Measurements from ENCODE around the gene STIM2. TPM values are rescaled to one million over a fixed set of nuclear protein-coding genes. Genes with fewer than 3 reads are reported as not detected.
A peak's percentile ranks its signal among the peaks of the same experiment; 100 is the strongest.
"Not testable (repeated sequence)": the region's sequence is repeated elsewhere in the genome, so short reads cannot be mapped to it uniquely, and the experiment has no call there.

The STIM2 gene
- total RNA-seq, 1 experiment from 2014 or later: 37.8 TPM

- DNase-seq (ENCODE audit: low read depth): no peak
These were observed 7.5 kb downstream of the STIM2 start for GRCh38 chr4:26867914-26868684.

- no peak for DNase-seq (ENCODE audit: low read depth)
These were observed 10.1 kb downstream of the STIM2 start for GRCh38 chr4:26870576-26871262.

- no peak for DNase-seq (ENCODE audit: low read depth)
These were observed 11.0 kb downstream of the STIM2 start for GRCh38 chr4:26871611-26872010.

GRCh38 chr4:26873391-26874026, 12.9 kb downstream of the STIM2 start:
- no peak for DNase-seq (ENCODE audit: low read depth)

- no peak for DNase-seq (ENCODE audit: low read depth)
These were observed 13.5 kb downstream of the STIM2 start for GRCh38 chr4:26874110-26874509.

GRCh38 chr4:26877406-26877805, 16.8 kb downstream of the STIM2 start:
- DNase-seq (ENCODE audit: low read depth): no peak

- DNase-seq (ENCODE audit: low read depth): no peak
These were observed 17.3 kb downstream of the STIM2 start for GRCh38 chr4:26877961-26878360.

GRCh38 chr4:26878794-26879391, 18.3 kb downstream of the STIM2 start:
- DNase-seq (ENCODE audit: low read depth): no peak

GRCh38 chr4:26879805-26880204, 19.2 kb downstream of the STIM2 start:
- DNase-seq (ENCODE audit: low read depth): no peak

GRCh38 chr4:26884026-26884425, 23.4 kb downstream of the STIM2 start:
- no peak for DNase-seq (ENCODE audit: low read depth)

- no peak for DNase-seq (ENCODE audit: low read depth)
These were observed 23.9 kb downstream of the STIM2 start for GRCh38 chr4:26884486-26884988.

GRCh38 chr4:26885912-26886274, 25.3 kb downstream of the STIM2 start:
- DNase-seq (ENCODE audit: low read depth): peak; percentile 34

GRCh38 chr4:26887143-26887542, 26.5 kb downstream of the STIM2 start:
- no peak for DNase-seq (ENCODE audit: low read depth)

- DNase-seq (ENCODE audit: low read depth): no peak
These were observed 27.2 kb downstream of the STIM2 start for GRCh38 chr4:26887809-26888208.

- no peak for DNase-seq (ENCODE audit: low read depth)
These were observed 28.7 kb downstream of the STIM2 start for GRCh38 chr4:26889356-26889755.

- no peak for DNase-seq (ENCODE audit: low read depth)
These were observed 30.4 kb downstream of the STIM2 start for GRCh38 chr4:26891054-26891453.

GRCh38 chr4:26891867-26892266, 31.2 kb downstream of the STIM2 start:
- DNase-seq (ENCODE audit: low read depth): no peak

GRCh38 chr4:26892480-26893150, 32.0 kb downstream of the STIM2 start:
- DNase-seq (ENCODE audit: low read depth): no peak

GRCh38 chr4:26893491-26893890, 32.9 kb downstream of the STIM2 start:
- peak; percentile 76 for DNase-seq (ENCODE audit: low read depth)

GRCh38 chr4:26894881-26895280, 34.2 kb downstream of the STIM2 start:
- DNase-seq (ENCODE audit: low read depth): not testable (repeated sequence)

- peak; percentile 76 for DNase-seq (ENCODE audit: low read depth)
These were observed 36.0 kb downstream of the STIM2 start for GRCh38 chr4:26896636-26897035.

GRCh38 chr4:26899991-26900390, 39.4 kb downstream of the STIM2 start:
- DNase-seq (ENCODE audit: low read depth): no peak
